ENCODE data around the gene SRGAP1.

The SRGAP1 gene

GRCh38 chr12:63913929-63914328 lies 69.4 kb downstream of the SRGAP1 start:
- H3K36me3 ChIP-seq (ENCODE audit: control insufficient read depth, low read depth, low read length): no peaks in the 10 kb centered on the region
- H3K9ac ChIP-seq (ENCODE audit: low read length): no peak overlapping the region
- H3K4me1 ChIP-seq (ENCODE audit: control insufficient read depth, low read depth, low read length): peaks cover 10% of the 10 kb centered on the region
- H3K27me3 ChIP-seq (ENCODE audit: control insufficient read depth, insufficient read depth, low read length): no peaks in the 10 kb centered on the region
- H3K9me3 ChIP-seq (ENCODE audit: control insufficient read depth, low read depth, low read length): no peaks in the 10 kb centered on the region
- no peak overlapping the region for H3K4me3 ChIP-seq (ENCODE audit: low read length)
- no peak overlapping the region for H3K27ac ChIP-seq (ENCODE audit: low read length)

- no peaks in the 10 kb centered on the region for H3K36me3 ChIP-seq (ENCODE audit: control insufficient read depth, low read depth, low read length)
- H3K9me3 ChIP-seq (ENCODE audit: control insufficient read depth, low read depth, low read length): no peaks in the 10 kb centered on the region
- H3K9ac ChIP-seq (ENCODE audit: low read length): no peak overlapping the region
- no peak overlapping the region for H3K4me3 ChIP-seq (ENCODE audit: low read length)
- no peak overlapping the region for H3K27ac ChIP-seq (ENCODE audit: low read length)
- H3K27me3 ChIP-seq (ENCODE audit: control insufficient read depth, insufficient read depth, low read length): no peaks in the 10 kb centered on the region
- H3K4me1 ChIP-seq (ENCODE audit: control insufficient read depth, low read depth, low read length): peaks cover 10% of the 10 kb centered on the region
Measured at GRCh38 chr12:63915105-63915800, 70.8 kb downstream of the SRGAP1 start.

GRCh38 chr12:63916561-63917476 lies 72.3 kb downstream of the SRGAP1 start:
- Histone ChIP-seq H3K9me3 (ENCODE audit: control insufficient read depth, low read depth, low read length) (no peaks in the 10 kb centered on the region), H3K27ac (ENCODE audit: low read length) (no peak overlapping the region), H3K27me3 (ENCODE audit: control insufficient read depth, insufficient read depth, low read length) (no peaks in the 10 kb centered on the region), H3K4me3 (ENCODE audit: low read length) (no peak overlapping the region), H3K9ac (ENCODE audit: low read length) (no peak overlapping the region), H3K4me1 (ENCODE audit: control insufficient read depth, low read depth, low read length) (peaks cover 10% of the 10 kb centered on the region), H3K36me3 (ENCODE audit: control insufficient read depth, low read depth, low read length) (no peaks in the 10 kb centered on the region)

GRCh38 chr12:63917477-63917862 lies 73.0 kb downstream of the SRGAP1 start:
- Histone ChIP-seq H3K27me3 (ENCODE audit: control insufficient read depth, insufficient read depth, low read length) (no peaks in the 10 kb centered on the region), H3K9ac (ENCODE audit: low read length) (no peak overlapping the region), H3K4me1 (ENCODE audit: control insufficient read depth, low read depth, low read length) (peaks cover 10% of the 10 kb centered on the region), H3K36me3 (ENCODE audit: control insufficient read depth, low read depth, low read length) (no peaks in the 10 kb centered on the region), H3K27ac (ENCODE audit: low read length) (no peak overlapping the region), H3K9me3 (ENCODE audit: control insufficient read depth, low read depth, low read length) (no peaks in the 10 kb centered on the region), H3K4me3 (ENCODE audit: low read length) (no peak overlapping the region)

GRCh38 chr12:63917864-63918799 lies 73.6 kb downstream of the SRGAP1 start:
- H3K27me3 ChIP-seq (ENCODE audit: control insufficient read depth, insufficient read depth, low read length): no peaks in the 10 kb centered on the region
- no peak overlapping the region for H3K4me3 ChIP-seq (ENCODE audit: low read length)
- H3K27ac ChIP-seq (ENCODE audit: low read length): no peak overlapping the region
- peaks cover 10% of the 10 kb centered on the region for H3K4me1 ChIP-seq (ENCODE audit: control insufficient read depth, low read depth, low read length)
- no peak overlapping the region for H3K9ac ChIP-seq (ENCODE audit: low read length)
- H3K36me3 ChIP-seq (ENCODE audit: control insufficient read depth, low read depth, low read length): no peaks in the 10 kb centered on the region
- no peaks in the 10 kb centered on the region for H3K9me3 ChIP-seq (ENCODE audit: control insufficient read depth, low read depth, low read length)

- Histone ChIP-seq H3K36me3 (ENCODE audit: control insufficient read depth, low read depth, low read length) (no peaks in the 10 kb centered on the region), H3K27me3 (ENCODE audit: control insufficient read depth, insufficient read depth, low read length) (no peaks in the 10 kb centered on the region), H3K9ac (ENCODE audit: low read length) (no peak overlapping the region), H3K4me1 (ENCODE audit: control insufficient read depth, low read depth, low read length) (peaks cover 10% of the 10 kb centered on the region), H3K9me3 (ENCODE audit: control insufficient read depth, low read depth, low read length) (no peaks in the 10 kb centered on the region), H3K27ac (ENCODE audit: low read length) (no peak overlapping the region), H3K4me3 (ENCODE audit: low read length) (no peak overlapping the region)
Measured at GRCh38 chr12:63918800-63919300, 74.3 kb downstream of the SRGAP1 start.

GRCh38 chr12:63919756-63920155 lies 75.3 kb downstream of the SRGAP1 start:
- H3K9ac ChIP-seq (ENCODE audit: low read length): no peak overlapping the region
- no peak overlapping the region for H3K4me3 ChIP-seq (ENCODE audit: low read length)
- H3K27ac ChIP-seq (ENCODE audit: low read length): no peak overlapping the region
- H3K27me3 ChIP-seq (ENCODE audit: control insufficient read depth, insufficient read depth, low read length): no peaks in the 10 kb centered on the region
- peaks cover 10% of the 10 kb centered on the region for H3K4me1 ChIP-seq (ENCODE audit: control insufficient read depth, low read depth, low read length)
- no peaks in the 10 kb centered on the region for H3K9me3 ChIP-seq (ENCODE audit: control insufficient read depth, low read depth, low read length)
- H3K36me3 ChIP-seq (ENCODE audit: control insufficient read depth, low read depth, low read length): no peaks in the 10 kb centered on the region

GRCh38 chr12:63921157-63921556 lies 76.7 kb downstream of the SRGAP1 start:
- H3K9me3 ChIP-seq (ENCODE audit: control insufficient read depth, low read depth, low read length): no peaks in the 10 kb centered on the region
- H3K36me3 ChIP-seq (ENCODE audit: control insufficient read depth, low read depth, low read length): no peaks in the 10 kb centered on the region
- no peak overlapping the region for H3K9ac ChIP-seq (ENCODE audit: low read length)
- peaks cover 5% of the 10 kb centered on the region for H3K4me1 ChIP-seq (ENCODE audit: control insufficient read depth, low read depth, low read length)
- no peak overlapping the region for H3K27ac ChIP-seq (ENCODE audit: low read length)
- no peaks in the 10 kb centered on the region for H3K27me3 ChIP-seq (ENCODE audit: control insufficient read depth, insufficient read depth, low read length)
- no peak overlapping the region for H3K4me3 ChIP-seq (ENCODE audit: low read length)

- no peaks in the 10 kb centered on the region for H3K36me3 ChIP-seq (ENCODE audit: control insufficient read depth, low read depth, low read length)
- no peak overlapping the region for H3K9ac ChIP-seq (ENCODE audit: low read length)
- H3K4me3 ChIP-seq (ENCODE audit: low read length): no peak overlapping the region
- H3K9me3 ChIP-seq (ENCODE audit: control insufficient read depth, low read depth, low read length): no peaks in the 10 kb centered on the region
- no peaks in the 10 kb centered on the region for H3K4me1 ChIP-seq (ENCODE audit: control insufficient read depth, low read depth, low read length)
- H3K27me3 ChIP-seq (ENCODE audit: control insufficient read depth, insufficient read depth, low read length): no peaks in the 10 kb centered on the region
- no peak overlapping the region for H3K27ac ChIP-seq (ENCODE audit: low read length)
Measured at GRCh38 chr12:63922474-63922873, 78.0 kb downstream of the SRGAP1 start.

GRCh38 chr12:63924781-63925180 lies 80.3 kb downstream of the SRGAP1 start:
- no peaks in the 10 kb centered on the region for H3K4me1 ChIP-seq (ENCODE audit: control insufficient read depth, low read depth, low read length)

GRCh38 chr12:63927511-63927910 lies 83.0 kb downstream of the SRGAP1 start:
- H3K9ac ChIP-seq (ENCODE audit: low read length): no peak overlapping the region
- H3K36me3 ChIP-seq (ENCODE audit: control insufficient read depth, low read depth, low read length): no peaks in the 10 kb centered on the region
- no peaks in the 10 kb centered on the region for H3K9me3 ChIP-seq (ENCODE audit: control insufficient read depth, low read depth, low read length)
- no peaks in the 10 kb centered on the region for H3K27me3 ChIP-seq (ENCODE audit: control insufficient read depth, insufficient read depth, low read length)
- H3K27ac ChIP-seq (ENCODE audit: low read length): no peak overlapping the region
- H3K4me3 ChIP-seq (ENCODE audit: low read length): no peak overlapping the region
- H3K4me1 ChIP-seq (ENCODE audit: control insufficient read depth, low read depth, low read length): peaks cover 5% of the 10 kb centered on the region

More at GRCh38 chr12:63924781-63925180, 80.3 kb downstream of the SRGAP1 start:
- no peaks in the 10 kb centered on the region for H3K36me3 ChIP-seq (ENCODE audit: control insufficient read depth, low read depth, low read length)
- no peaks in the 10 kb centered on the region for H3K9me3 ChIP-seq (ENCODE audit: control insufficient read depth, low read depth, low read length)
- no peak overlapping the region for H3K4me3 ChIP-seq (ENCODE audit: low read length)
- no peak overlapping the region for H3K27ac ChIP-seq (ENCODE audit: low read length)
- no peaks in the 10 kb centered on the region for H3K27me3 ChIP-seq (ENCODE audit: control insufficient read depth, insufficient read depth, low read length)
- no peak overlapping the region for H3K9ac ChIP-seq (ENCODE audit: low read length)
